ENCODE data around the gene SAE1.

- no peak for TF ChIP-seq CTCF (IDR thresholded peaks at IDR 0.05)
- TF ChIP-seq EZH2 (IDR thresholded peaks at IDR 0.05; ENCODE audit: borderline replicate concordance, insufficient read depth, low read depth, low read length, poor library complexity, severe bottlenecking), result no peak
These were observed 44.4 kb upstream of the SAE1 start for GRCh38 chr19:47086280-47086679.
